Hepatocyte (in vitro differentiated cells): ENCODE measurements around the gene STAT5B. TPM values are rescaled to one million over a fixed set of nuclear protein-coding genes. Genes with fewer than 3 reads are reported as not detected.

Experiments used
- DNase-seq: peaks from one replicate; pipeline ENCODE4 v3.0.0-alpha.2; 2016; ENCODE audit warnings: low spot score
- H2AFZ ChIP-seq: fragments of 200-600 bp; sonication (generic); 2 replicates; pipeline ENCODE4 v1.6.0; 2016; ENCODE audit warnings: antibody characterized with exemption, mild to moderate bottlenecking
- H3K27ac ChIP-seq: fragments of 200-600 bp; sonication (generic); 2 replicates; pipeline ENCODE4 v1.5.1; 2016; ENCODE audit warnings: mild to moderate bottlenecking
- H3K27me3 ChIP-seq: fragments of 200-600 bp; sonication (generic); 2 replicates; pipeline ENCODE4 v1.6.1; 2016
- H3K36me3 ChIP-seq: fragments of 200-600 bp; sonication (generic); replicated peaks from 2 replicates; pipeline ENCODE4 v1.5.1; 2016; ENCODE audit warnings: low read depth; ENCODE audit not compliant: insufficient read depth
- H3K4me1 ChIP-seq: fragments of 200-600 bp; sonication (generic); 2 replicates; pipeline ENCODE4 v1.5.1; 2016; ENCODE audit warnings: mild to moderate bottlenecking, moderate library complexity; ENCODE audit not compliant: insufficient read depth
- H3K4me2 ChIP-seq: fragments of 200-600 bp; sonication (generic); 2 replicates; pipeline ENCODE4 v1.6.0; 2016
- H3K4me3 ChIP-seq: fragments of 200-600 bp; sonication (generic); 2 replicates; pipeline ENCODE4 v1.5.1; 2016; ENCODE audit warnings: mild to moderate bottlenecking
- H3K79me2 ChIP-seq: fragments of 200-600 bp; sonication (generic); 2 replicates; pipeline ENCODE4 v1.6.0; 2017; ENCODE audit warnings: mild to moderate bottlenecking
- H3K9me2 ChIP-seq: fragments of 200-600 bp; sonication (generic); replicated peaks from 2 replicates; pipeline ENCODE4 v1.6.0; 2017; ENCODE audit warnings: mild to moderate bottlenecking; ENCODE audit not compliant: insufficient read depth
- H3K9me3 ChIP-seq: fragments of 200-600 bp; sonication (generic); 2 replicates; pipeline ENCODE4 v1.5.1; 2016; ENCODE audit warnings: low read depth, mild to moderate bottlenecking
- H4K20me1 ChIP-seq: fragments of 200-600 bp; sonication (generic); 2 replicates; pipeline ENCODE4 v1.6.0; 2016; ENCODE audit warnings: mild to moderate bottlenecking; ENCODE audit not compliant: insufficient read depth, poor library complexity, severe bottlenecking
- CTCF ChIP-seq: fragments of 200-600 bp; sonication (generic); IDR thresholded peaks from 2 replicates; pipeline ENCODE4 v1.5.1; 2016; ENCODE audit warnings: antibody characterized with exemption, mild to moderate bottlenecking; ENCODE audit not compliant: poor library complexity
- EZH2 ChIP-seq: fragments of 200-600 bp; sonication (generic); IDR thresholded peaks from 2 replicates; pipeline ENCODE4 v1.6.1; 2016; ENCODE audit warnings: antibody characterized with exemption, mild to moderate bottlenecking, borderline replicate concordance
- EZH2phosphoT487 ChIP-seq: fragments of 200-600 bp; sonication (generic); IDR thresholded peaks from one replicate; pipeline ENCODE4 v1.6.1; 2018; ENCODE audit warnings: antibody characterized with exemption, mild to moderate bottlenecking, low read depth, moderate library complexity; ENCODE audit not compliant: unreplicated experiment, severe bottlenecking
- WGBS: methylation state at CpG from one replicate; pipeline ENCODE4 v1.1.6; 2016; ENCODE audit warnings: low lambda C conversion rate; ENCODE audit errors: missing lambda C conversion rate; 5-methylcytosine and 5-hydroxymethylcytosine counted together
- polyA plus RNA-seq: library from polyadenylated mRNA; unstranded; fragments of >200 nt; fragmentation: Nextera tagmentation; extraction: Ambion mirVana; gene quantifications from 2 replicates; pipeline ENCODE4 v1.2.1, GENCODE V29; 2016
- total RNA-seq: library from RNA; depleted of rRNA; stranded (reverse); fragments of >200 nt; gene quantifications from 2 replicates; pipeline ENCODE4 v1.2.3, GENCODE V29; 2014

The STAT5B gene
- total and polyA plus RNA-seq, 2 experiments from 2014 or later: 25.7 to 26.0 TPM

GRCh38 chr17:42163113-42163512 lies 113.1 kb downstream of the STAT5B start:
- H3K4me3 ChIP-seq: no peak overlapping the region
- no peak overlapping the region for H3K27ac ChIP-seq
- H3K9me3 ChIP-seq: no peaks in the 10 kb centered on the region
- peak; percentile 11 for TF ChIP-seq CTCF
- no peak for TF ChIP-seq EZH2phosphoT487
- TF ChIP-seq EZH2: no peak
- no peaks in the 10 kb centered on the region for H4K20me1 ChIP-seq
- no peaks in the 10 kb centered on the region for H3K9me2 ChIP-seq
- no peaks in the 10 kb centered on the region for H3K4me1 ChIP-seq
- WGBS: 54% methylated on average over 8 of the region's 8 CpGs
- no peaks in the 10 kb centered on the region for H3K79me2 ChIP-seq
- no peak overlapping the region for H2AFZ ChIP-seq
- no peak for DNase-seq
- no peaks in the 10 kb centered on the region for H3K27me3 ChIP-seq
- H3K36me3 ChIP-seq: no peaks in the 10 kb centered on the region
- H3K4me2 ChIP-seq: no peak overlapping the region

GRCh38 chr17:42160531-42160910 lies 115.7 kb downstream of the STAT5B start:
- H3K9me2 ChIP-seq: no peaks in the 10 kb centered on the region
- no peak for TF ChIP-seq EZH2phosphoT487
- no peak for TF ChIP-seq CTCF
- TF ChIP-seq EZH2: no peak
- DNase-seq: no peak
- no peaks in the 10 kb centered on the region for H3K27me3 ChIP-seq
- H3K27ac ChIP-seq: no peak overlapping the region
- H2AFZ ChIP-seq: no peak overlapping the region
- no peak overlapping the region for H3K4me3 ChIP-seq
- H3K36me3 ChIP-seq: no peaks in the 10 kb centered on the region
- H3K9me3 ChIP-seq: no peaks in the 10 kb centered on the region
- WGBS: 94% methylated on average over 7 of the region's 7 CpGs
- H3K4me2 ChIP-seq: no peak overlapping the region
- H3K4me1 ChIP-seq: no peaks in the 10 kb centered on the region
- H4K20me1 ChIP-seq: no peaks in the 10 kb centered on the region
- H3K79me2 ChIP-seq: no peaks in the 10 kb centered on the region

GRCh38 chr17:42159796-42160530 lies 116.2 kb downstream of the STAT5B start:
- Histone ChIP-seq H3K4me2 (no peak overlapping the region), H3K4me3 (no peak overlapping the region), H3K36me3 (no peaks in the 10 kb centered on the region), H3K27me3 (no peaks in the 10 kb centered on the region), H2AFZ (no peak overlapping the region), H4K20me1 (no peaks in the 10 kb centered on the region), H3K9me3 (no peaks in the 10 kb centered on the region), H3K27ac (no peak overlapping the region), H3K4me1 (no peaks in the 10 kb centered on the region), H3K79me2 (no peaks in the 10 kb centered on the region), H3K9me2 (no peaks in the 10 kb centered on the region)
- DNase-seq: no peak
- 89% methylated on average over 14 of the region's 14 CpGs for WGBS
- TF ChIP-seq EZH2phosphoT487 (no peak), CTCF (no peak), EZH2 (no peak)
